ENCODE data around the gene MYMX.

- TF ChIP-seq CTCF (IDR thresholded peaks at IDR 0.05) (no peak), POLR2A (IDR thresholded peaks at IDR 0.05) (no peak)
Measured at GRCh38 chr6:44179648-44180047, 37.1 kb upstream of the MYMX start.

Measured in esophagus squamous epithelium (tissue), 4 donors.